Measurements from ENCODE around the gene MBOAT1. TPM values are rescaled to one million over a fixed set of nuclear protein-coding genes. Genes with fewer than 3 reads are reported as not detected.

MBOAT1 gene
- total and polyA plus RNA-seq, 11 donors = 2.1 to 14.4 (median 3.3) TPM

- intact Hi-C loops (cut with DNase I) = no loop called here
- no peaks in the 10 kb centered on the region for H3K9me3 ChIP-seq
- DNase-seq = no peak
- no peak for TF ChIP-seq CTCF (IDR thresholded peaks at IDR 0.05)
- no peak for TF ChIP-seq POLR2A (IDR thresholded peaks at IDR 0.05)
- ATAC-seq = no peak
- no peaks in the 10 kb centered on the region for H3K4me1 ChIP-seq
- no peaks in the 10 kb centered on the region for H3K36me3 ChIP-seq
- no peak overlapping the region for H3K27ac ChIP-seq
- H3K27me3 ChIP-seq = no peaks in the 10 kb centered on the region
- 95 to 98% (median 96%) methylated on average over 20 to 44 of the region's 44 CpGs for WGBS, 4 donors
- no peak overlapping the region for H3K4me3 ChIP-seq
These were observed 20.9 kb upstream of the MBOAT1 start for GRCh38 chr6:20233007-20233730.

GRCh38 chr6:20232188-20232587 lies 19.9 kb upstream of the MBOAT1 start:
- Histone ChIP-seq H3K4me1 (no peaks in the 10 kb centered on the region), H3K27me3 (no peaks in the 10 kb centered on the region), H3K27ac (no peak overlapping the region), H3K4me3 (no peak overlapping the region), H3K9me3 (no peaks in the 10 kb centered on the region), H3K36me3 (no peaks in the 10 kb centered on the region)
- intact Hi-C loops (cut with DNase I) = no loop called here
- ATAC-seq = no peak
- no peak for DNase-seq
- TF ChIP-seq CTCF (IDR thresholded peaks at IDR 0.05) (no peak), POLR2A (IDR thresholded peaks at IDR 0.05) (no peak)
- WGBS, 4 donors = 91 to 98% (median 96%) methylated on average over 2 of the region's 2 CpGs

DNA sequence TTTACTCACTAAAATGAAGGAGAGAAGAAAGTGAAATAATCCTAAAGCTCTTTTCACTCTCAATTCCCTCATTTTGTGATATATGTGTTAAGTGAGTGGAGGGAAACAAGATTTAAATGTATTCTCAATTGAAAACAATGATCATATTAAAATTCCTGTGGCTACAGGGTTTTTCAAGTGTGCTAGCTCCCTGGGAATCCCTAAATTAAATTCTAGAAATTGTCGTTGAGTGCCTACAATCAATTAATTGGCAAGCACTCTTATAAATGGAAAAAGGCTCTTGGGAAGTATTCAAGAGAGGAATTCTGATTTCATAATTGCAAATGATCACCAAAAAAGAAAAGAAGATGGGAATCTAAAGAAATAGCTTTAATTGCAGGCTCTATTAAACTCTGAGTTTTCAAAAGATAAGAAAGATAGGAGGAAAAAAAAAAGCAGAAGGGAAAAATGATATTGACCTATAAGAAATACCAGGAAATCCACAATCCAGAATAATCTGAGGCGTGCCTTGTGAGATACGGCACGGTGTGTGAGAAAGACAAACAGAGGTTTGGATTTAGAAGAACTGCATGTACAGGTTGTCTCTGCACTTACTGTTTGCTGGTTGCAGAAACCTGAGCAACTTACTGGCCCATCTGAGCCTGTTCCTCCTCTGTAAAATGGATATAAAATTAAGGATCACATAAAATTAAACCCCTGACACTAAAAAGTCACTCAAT lies 18.3 kb upstream of the MBOAT1 start:
- H3K36me3 ChIP-seq = no peaks in the 10 kb centered on the region
- 86 to 92% (median 89%) methylated on average over 4 of the region's 4 CpGs for WGBS, 4 donors
- ATAC-seq (no peak), DNase-seq (no peak)
- H3K9me3 ChIP-seq = no peaks in the 10 kb centered on the region
- no peak for TF ChIP-seq CTCF (IDR thresholded peaks at IDR 0.05)
- TF ChIP-seq POLR2A (IDR thresholded peaks at IDR 0.05) = no peak
- H3K27me3 ChIP-seq = no peaks in the 10 kb centered on the region
- no peaks in the 10 kb centered on the region for H3K4me1 ChIP-seq
- intact Hi-C loops (cut with DNase I) = no loop called here
- no peak overlapping the region for H3K4me3 ChIP-seq
- no peak overlapping the region for H3K27ac ChIP-seq

DNA sequence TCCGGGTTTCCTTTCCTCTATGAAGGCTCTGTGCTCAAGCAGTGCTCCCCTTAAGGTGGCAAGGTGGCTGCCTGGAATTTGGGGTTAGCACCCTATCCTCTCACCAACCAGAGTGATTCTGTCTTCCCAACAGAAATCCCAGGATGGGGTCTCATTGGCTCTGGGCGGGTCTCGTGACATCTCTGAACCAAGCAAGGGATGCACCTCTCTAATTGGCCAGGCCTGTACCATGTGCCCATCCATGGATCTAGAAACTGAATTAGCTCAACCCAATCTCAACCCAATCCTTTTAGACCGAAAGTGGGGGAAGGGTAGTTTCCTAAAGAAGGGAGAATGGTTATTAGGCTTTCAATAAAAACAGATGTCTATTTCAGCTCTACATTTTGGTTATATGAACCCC lies 17.6 kb upstream of the MBOAT1 start:
- no peak overlapping the region for H3K27ac ChIP-seq
- H3K36me3 ChIP-seq = no peaks in the 10 kb centered on the region
- no peaks in the 10 kb centered on the region for H3K9me3 ChIP-seq
- no peak for DNase-seq
- H3K27me3 ChIP-seq = no peaks in the 10 kb centered on the region
- intact Hi-C loops (cut with DNase I) = no loop called here
- no peaks in the 10 kb centered on the region for H3K4me1 ChIP-seq
- H3K4me3 ChIP-seq = no peak overlapping the region
- 87 to 93% (median 92%) methylated on average over 4 of the region's 4 CpGs for WGBS, 4 donors
- TF ChIP-seq POLR2A (IDR thresholded peaks at IDR 0.05) (no peak), CTCF (IDR thresholded peaks at IDR 0.05) (no peak)
- ATAC-seq = no peak
